ENCODE measurements around the gene UROS. TPM values are rescaled to one million over a fixed set of nuclear protein-coding genes. Genes with fewer than 3 reads are reported as not detected.

Gene UROS
- total and polyA plus RNA-seq, 2 experiments from 2014 or later, result 83.1 to 87.8 TPM

DNA sequence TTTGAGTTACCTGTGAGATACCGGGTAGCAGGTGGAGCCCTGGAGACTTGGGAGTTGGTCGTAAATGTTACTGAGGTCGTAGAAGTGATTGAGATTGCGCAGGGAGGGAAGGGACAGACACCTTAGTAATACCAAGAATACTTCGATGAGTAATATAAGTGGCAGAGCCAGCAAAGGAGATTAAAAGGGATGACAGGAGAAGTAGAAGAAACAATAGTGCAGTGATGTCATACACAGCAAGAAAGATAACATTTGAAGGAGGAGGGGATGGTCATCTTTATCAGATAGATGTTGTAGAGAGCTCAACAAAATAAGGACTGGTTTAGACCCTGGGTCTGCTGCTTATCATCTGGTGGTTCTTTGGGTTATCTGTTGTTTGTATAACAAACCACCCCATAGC lies 5.3 kb upstream of the UROS start:
- no peaks in the 10 kb centered on the region for H3F3A ChIP-seq (ENCODE audit: insufficient read depth)
- H3K36me3 ChIP-seq (ENCODE audit: low read depth), result peaks cover 56% of the 10 kb centered on the region
- H3K27ac ChIP-seq, result no peak overlapping the region
- in situ Hi-C loops (cut with MboI), result no loop called here
- no peak overlapping the region for H2AFZ ChIP-seq
- H3K9me3 ChIP-seq (ENCODE audit: low read depth), result no peaks in the 10 kb centered on the region
- no peak overlapping the region for H3K9ac ChIP-seq
- H4K20me1 ChIP-seq (ENCODE audit: insufficient read depth), result no peaks in the 10 kb centered on the region; the same call in 1 of the 2 replicates
- H3K27me3 ChIP-seq (replicated peaks; ENCODE audit: insufficient read depth), result no peaks in the 10 kb centered on the region
- WGBS, 2 experiments (ENCODE audit: low coverage in 1 of 2, low lambda C conversion rate in 2 of 2, missing lambda C conversion rate in 2 of 2), result 84 to 90% methylated on average over 5 of the region's 5 CpGs
- H3K4me3 ChIP-seq, result no peak overlapping the region
- no peak for DNase-seq
- no peak overlapping the region for H3K4me2 ChIP-seq (ENCODE audit: unreplicated experiment)
- no peaks in the 10 kb centered on the region for H3K9me2 ChIP-seq (ENCODE audit: insufficient read depth)
- TF ChIP-seq EZH2phosphoT487 (IDR thresholded peaks at IDR 0.05; ENCODE audit: insufficient read depth, low read depth) (no peak), EZH2 (IDR thresholded peaks at IDR 0.05; ENCODE audit: insufficient read depth, poor library complexity, severe bottlenecking) (no peak)
- peaks cover 15% of the 10 kb centered on the region for H3K4me1 ChIP-seq (ENCODE audit: insufficient read depth)
- H3K79me2 ChIP-seq (ENCODE audit: insufficient read depth), result peaks cover 85% of the 10 kb centered on the region

DNA sequence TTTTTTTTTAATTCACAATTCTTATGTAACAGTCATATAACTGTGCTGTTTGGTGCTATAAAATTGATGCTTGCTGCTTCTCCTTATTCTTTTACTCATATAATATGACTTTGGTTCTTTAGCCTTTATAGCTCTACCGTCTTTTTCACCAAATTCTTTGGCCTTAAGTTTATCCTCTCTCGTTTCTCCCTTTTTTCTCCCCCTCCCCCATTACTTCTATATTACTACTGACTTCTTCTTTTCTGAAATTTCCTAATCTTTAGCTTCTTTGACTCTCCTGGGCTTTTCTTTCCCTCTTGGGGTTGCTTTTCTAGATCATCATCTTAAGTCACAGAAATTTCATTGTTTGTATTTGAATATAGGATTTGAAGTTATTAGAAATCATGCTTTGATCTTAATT lies 4.1 kb upstream of the UROS start:
- no peak overlapping the region for H3K4me2 ChIP-seq (ENCODE audit: unreplicated experiment)
- H3F3A ChIP-seq (ENCODE audit: insufficient read depth), result no peaks in the 10 kb centered on the region
- TF ChIP-seq EZH2phosphoT487 (IDR thresholded peaks at IDR 0.05; ENCODE audit: insufficient read depth, low read depth) (no peak), EZH2 (IDR thresholded peaks at IDR 0.05; ENCODE audit: insufficient read depth, poor library complexity, severe bottlenecking) (no peak)
- no peaks in the 10 kb centered on the region for H3K9me2 ChIP-seq (ENCODE audit: insufficient read depth)
- DNase-seq, result no peak
- WGBS, 2 experiments (ENCODE audit: low coverage in 1 of 2, low lambda C conversion rate in 2 of 2, missing lambda C conversion rate in 2 of 2), result 97% methylated on average over 2 of the region's 2 CpGs
- H2AFZ ChIP-seq, result no peak overlapping the region
- peaks cover 79% of the 10 kb centered on the region for H3K79me2 ChIP-seq (ENCODE audit: insufficient read depth)
- H3K36me3 ChIP-seq (ENCODE audit: low read depth), result peaks cover 48% of the 10 kb centered on the region
- no peaks in the 10 kb centered on the region for H3K27me3 ChIP-seq (replicated peaks; ENCODE audit: insufficient read depth)
- H3K9me3 ChIP-seq (ENCODE audit: low read depth), result no peaks in the 10 kb centered on the region
- in situ Hi-C loops (cut with MboI), result no loop called here
- no peak overlapping the region for H3K27ac ChIP-seq
- peaks cover 18% of the 10 kb centered on the region for H3K4me1 ChIP-seq (ENCODE audit: insufficient read depth)
- no peaks in the 10 kb centered on the region; the same call in 1 of the 2 replicates for H4K20me1 ChIP-seq (ENCODE audit: insufficient read depth)
- no peak overlapping the region for H3K4me3 ChIP-seq
- no peak overlapping the region for H3K9ac ChIP-seq

DNA sequence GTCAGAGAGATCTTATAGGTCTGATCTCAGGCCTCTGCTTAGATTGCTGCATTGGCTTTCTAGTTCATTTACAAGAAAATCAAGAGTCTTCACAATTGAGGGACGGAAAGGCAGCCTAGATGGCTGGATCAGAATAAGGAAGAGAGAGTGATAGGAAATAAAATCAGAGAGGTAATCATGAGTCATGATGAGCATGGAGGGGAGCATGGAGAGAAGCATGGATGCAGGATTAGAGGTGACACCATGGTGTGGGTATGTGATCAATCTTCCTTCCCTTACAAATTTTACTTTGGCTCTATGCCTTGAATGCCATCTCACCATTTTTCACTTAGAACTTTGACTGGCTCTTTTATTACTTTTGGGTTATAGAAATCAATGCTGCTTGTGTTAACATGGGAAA lies 1.7 kb upstream of the UROS start:
- Histone ChIP-seq H4K20me1 (ENCODE audit: insufficient read depth) (no peaks in the 10 kb centered on the region; the same call in 1 of the 2 replicates), H3K4me1 (ENCODE audit: insufficient read depth) (peaks cover 21% of the 10 kb centered on the region), H3K9ac (peak overlapping the region; percentile 88), H3K4me3 (peak overlapping the region; percentile 87), H3K4me2 (ENCODE audit: unreplicated experiment) (peak overlapping the region; percentile 90), H3K27me3 (replicated peaks; ENCODE audit: insufficient read depth) (no peaks in the 10 kb centered on the region), H3K27ac (peak overlapping the region; percentile 15; the same call in 1 of the 2 replicates), H3F3A (ENCODE audit: insufficient read depth) (no peaks in the 10 kb centered on the region), H3K9me2 (ENCODE audit: insufficient read depth) (no peaks in the 10 kb centered on the region), H3K9me3 (ENCODE audit: low read depth) (no peaks in the 10 kb centered on the region), H3K79me2 (ENCODE audit: insufficient read depth) (peaks cover 62% of the 10 kb centered on the region), H3K36me3 (ENCODE audit: low read depth) (peaks cover 26% of the 10 kb centered on the region), H2AFZ (no peak overlapping the region)
- WGBS, 2 experiments (ENCODE audit: low coverage in 1 of 2, low lambda C conversion rate in 2 of 2, missing lambda C conversion rate in 2 of 2), result 24 to 31% methylated on average over 1 of the region's 1 CpG
- peak; percentile 76 for DNase-seq
- in situ Hi-C loops (cut with MboI), result no loop called here
- no peak for TF ChIP-seq EZH2 (IDR thresholded peaks at IDR 0.05; ENCODE audit: insufficient read depth, poor library complexity, severe bottlenecking)

DNA sequence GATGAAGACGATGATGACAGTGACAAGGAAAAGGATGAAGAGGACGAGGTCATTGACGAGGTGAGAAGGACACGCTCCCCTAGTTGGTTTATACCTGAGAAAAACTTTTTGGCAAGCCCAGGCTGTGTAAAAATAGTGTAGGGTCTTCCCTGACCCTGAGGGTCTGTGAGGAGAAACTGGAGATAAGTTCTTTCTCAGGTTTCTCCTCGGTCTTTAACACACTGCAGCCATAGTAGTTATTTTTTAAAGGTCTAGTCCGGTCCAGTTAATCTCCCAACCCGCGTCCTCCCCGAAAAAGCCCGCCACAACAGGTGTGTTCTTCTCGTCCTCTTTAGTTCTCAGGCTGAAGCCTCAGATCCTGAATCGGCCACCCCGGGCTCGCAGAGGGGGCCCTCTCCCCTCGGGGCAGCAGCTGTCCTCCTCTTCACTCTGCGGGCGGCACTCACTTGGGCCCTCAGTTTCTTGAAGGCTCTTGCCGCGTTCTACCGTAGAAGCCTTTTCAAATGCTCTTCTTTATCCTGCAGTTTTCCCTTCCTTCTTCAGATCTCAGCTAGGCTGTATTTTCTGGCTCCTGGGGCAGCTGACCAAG lies 699 bp upstream of the UROS start:
- peak; percentile 56 for DNase-seq
- WGBS, 2 experiments (ENCODE audit: low coverage in 1 of 2, low lambda C conversion rate in 2 of 2, missing lambda C conversion rate in 2 of 2), result 1% methylated on average over 20 of the region's 20 CpGs

More for the DNA sequence above, 699 bp upstream of the UROS start:
- Histone ChIP-seq H3K4me2 (ENCODE audit: unreplicated experiment) (peak overlapping the region; percentile 90), H3F3A (ENCODE audit: insufficient read depth) (no peaks in the 10 kb centered on the region), H3K9me3 (ENCODE audit: low read depth) (no peaks in the 10 kb centered on the region), H3K4me3 (peak overlapping the region; percentile 87), H3K27ac (peak overlapping the region; percentile 83; the same call in 1 of the 2 replicates), H3K79me2 (ENCODE audit: insufficient read depth) (peaks cover 59% of the 10 kb centered on the region), H3K9me2 (ENCODE audit: insufficient read depth) (no peaks in the 10 kb centered on the region), H3K9ac (peak overlapping the region; percentile 88), H3K27me3 (replicated peaks; ENCODE audit: insufficient read depth) (no peaks in the 10 kb centered on the region), H4K20me1 (ENCODE audit: insufficient read depth) (no peaks in the 10 kb centered on the region; the same call in 1 of the 2 replicates), H3K36me3 (ENCODE audit: low read depth) (peaks cover 18% of the 10 kb centered on the region), H3K4me1 (ENCODE audit: insufficient read depth) (peaks cover 21% of the 10 kb centered on the region), H2AFZ (peak overlapping the region; percentile 92)
- in situ Hi-C loops (cut with MboI), result no loop called here
- TF ChIP-seq EZH2 (IDR thresholded peaks at IDR 0.05; ENCODE audit: insufficient read depth, poor library complexity, severe bottlenecking) (no peak), EZH2phosphoT487 (IDR thresholded peaks at IDR 0.05; ENCODE audit: insufficient read depth, low read depth) (no peak)
